AG08395 (cell line): ENCODE data around the gene CCDC159.
"Not testable (repeated sequence)": the region's sequence is repeated elsewhere in the genome, so short reads cannot be mapped to it uniquely, and the experiment has no call there.

Experiments
- DNase-seq: peaks from one replicate; pipeline ENCODE4 v3.0.0; 2012; ENCODE audit warnings: mixed read lengths, low spot score

The CCDC159 gene

GRCh38 chr19:11338569-11339253, 7.6 kb upstream of the CCDC159 start:
- no peak for DNase-seq

- peak; percentile 97 for DNase-seq
These were observed 6.8 kb upstream of the CCDC159 start, which contains the start of gene RAB3D for GRCh38 chr19:11339254-11340098. Gene RAB3D (minus strand): TSS chr19:11339657. CDS start chr19:11337399, 2,258 bp downstream.

GRCh38 chr19:11340099-11340467, 6.2 kb upstream of the CCDC159 start:
- DNase-seq: not testable (repeated sequence)

GRCh38 chr19:11342429-11342828, 3.9 kb upstream of the CCDC159 start:
- no peak for DNase-seq

GRCh38 chr19:11345122-11345803, 1.1 kb upstream of the CCDC159 start:
- no peak for DNase-seq

GRCh38 chr19:11347546-11348039, 1.3 kb downstream of the CCDC159 start:
- DNase-seq: no peak

GRCh38 chr19:11349171-11349570, 2.9 kb downstream of the CCDC159 start:
- DNase-seq: no peak

GRCh38 chr19:11354102-11354501, 7.8 kb downstream of the CCDC159 start:
- DNase-seq: not testable (repeated sequence)

- peak; percentile 97 for DNase-seq
These were observed 9.1 kb downstream of the CCDC159 start, which contains the start of gene PLPPR2 for GRCh38 chr19:11355160-11356073. Gene PLPPR2 (plus strand): TSS chr19:11355432. CDS start chr19:11357674, 2,242 bp downstream.

- DNase-seq: no peak
These were observed 9.7 kb downstream of the CCDC159 start for GRCh38 chr19:11356074-11356397.

- DNase-seq: no peak
These were observed 10.6 kb downstream of the CCDC159 start for GRCh38 chr19:11356676-11357550.

- no peak for DNase-seq
These were observed 13.1 kb downstream of the CCDC159 start for GRCh38 chr19:11359421-11359820.

GRCh38 chr19:11361037-11361770, 14.9 kb downstream of the CCDC159 start:
- no peak for DNase-seq

GRCh38 chr19:11361771-11362731, 15.7 kb downstream of the CCDC159 start:
- DNase-seq: no peak

- DNase-seq: no peak
These were observed 17.6 kb downstream of the CCDC159 start for GRCh38 chr19:11363881-11364280.

GRCh38 chr19:11364296-11364904, 18.1 kb downstream of the CCDC159 start:
- no peak for DNase-seq

GRCh38 chr19:11364935-11365334, 18.6 kb downstream of the CCDC159 start:
- DNase-seq: no peak

GRCh38 chr19:11365557-11366117, 19.3 kb downstream of the CCDC159 start:
- no peak for DNase-seq
